ENCODE data around the gene ZNF576.
"Not testable (repeated sequence)": the region's sequence is repeated elsewhere in the genome, so short reads cannot be mapped to it uniquely, and the experiment has no call there.

Gene ZNF576

DNA sequence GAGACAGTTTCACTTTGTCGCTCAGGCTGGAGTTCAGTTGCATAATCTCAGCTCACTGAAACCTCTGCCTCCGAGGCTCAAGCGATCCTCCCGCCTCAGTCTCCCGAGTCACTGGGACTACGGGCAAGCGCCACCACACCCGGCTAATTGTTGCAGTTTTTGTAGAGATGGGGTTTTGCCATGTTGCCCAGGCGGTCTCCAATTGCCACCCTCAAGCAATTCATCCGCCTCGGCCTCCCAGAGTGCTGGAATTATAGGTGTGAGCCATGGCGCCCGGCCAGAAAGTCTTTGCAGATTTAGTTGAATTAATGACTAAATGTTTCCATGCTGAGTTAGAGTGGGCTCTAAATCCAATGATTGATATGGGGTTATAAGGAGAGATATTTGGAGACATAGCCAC is 47.8 kb downstream of the ZNF576 start:
- H3K36me3 ChIP-seq (ENCODE audit: insufficient read depth, low read length), result no peaks in the 10 kb centered on the region
- H3K27me3 ChIP-seq (ENCODE audit: insufficient read depth, low read length), result no peaks in the 10 kb centered on the region
- H3K4me3 ChIP-seq (ENCODE audit: low read length), result no peak overlapping the region
- H3K4me1 ChIP-seq (ENCODE audit: insufficient read depth, low read length), result peaks cover 7% of the 10 kb centered on the region
- H2AFZ ChIP-seq (ENCODE audit: low read depth, low read length), result no peak overlapping the region
- no peaks in the 10 kb centered on the region for H3K9me3 ChIP-seq (ENCODE audit: low read length)

DNA sequence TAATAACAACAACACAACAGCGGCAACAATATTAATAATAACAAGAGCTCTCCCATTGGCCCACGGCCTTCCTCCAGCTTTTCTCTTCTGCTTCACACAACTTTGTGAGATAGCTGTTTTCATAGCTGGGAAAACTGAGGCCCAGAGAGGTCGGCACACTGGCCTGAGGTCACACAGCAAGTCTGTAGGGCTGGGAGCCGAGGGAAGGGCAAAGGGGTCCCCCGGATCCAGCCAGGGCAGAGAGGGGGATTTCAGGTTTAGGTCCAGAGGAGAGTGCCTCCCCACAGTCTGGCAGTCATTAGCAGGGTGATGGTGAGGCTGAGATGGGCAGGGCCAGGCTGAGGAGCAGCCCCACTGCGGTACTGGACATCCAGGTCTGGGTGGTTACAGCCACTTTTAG is 52.2 kb downstream of the ZNF576 start:
- Histone ChIP-seq H3K27me3 (ENCODE audit: insufficient read depth, low read length) (no peaks in the 10 kb centered on the region), H3K9me3 (ENCODE audit: low read length) (no peaks in the 10 kb centered on the region), H3K36me3 (ENCODE audit: insufficient read depth, low read length) (no peaks in the 10 kb centered on the region), H2AFZ (ENCODE audit: low read depth, low read length) (no peak overlapping the region), H3K4me3 (ENCODE audit: low read length) (no peak overlapping the region), H3K4me1 (ENCODE audit: insufficient read depth, low read length) (no peaks in the 10 kb centered on the region)

DNA sequence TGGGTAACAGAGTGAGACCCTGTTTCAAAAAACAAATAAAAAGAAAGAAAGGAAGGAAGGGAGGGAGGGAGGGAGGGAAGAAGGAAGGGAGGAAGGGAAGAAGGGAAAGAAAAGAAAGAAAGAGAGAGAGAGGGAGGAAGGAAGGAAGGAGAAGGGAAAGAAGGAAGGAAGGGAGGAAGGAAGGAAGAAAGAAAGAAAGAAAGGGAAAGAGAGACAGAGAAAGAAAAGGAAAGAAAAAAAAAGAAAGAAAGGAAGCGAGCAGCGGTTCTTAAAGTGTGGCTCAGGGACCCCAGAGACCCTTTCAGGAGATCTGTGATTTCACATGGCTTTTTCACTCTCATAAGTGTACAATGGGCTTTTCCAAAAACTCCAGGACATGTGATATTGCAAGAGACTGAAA is 53.1 kb downstream of the ZNF576 start:
- no peaks in the 10 kb centered on the region for H3K9me3 ChIP-seq (ENCODE audit: low read length)
- no peaks in the 10 kb centered on the region for H3K27me3 ChIP-seq (ENCODE audit: insufficient read depth, low read length)
- H2AFZ ChIP-seq (ENCODE audit: low read depth, low read length), result no peak overlapping the region
- H3K4me3 ChIP-seq (ENCODE audit: low read length), result no peak overlapping the region
- no peaks in the 10 kb centered on the region for H3K4me1 ChIP-seq (ENCODE audit: insufficient read depth, low read length)
- H3K36me3 ChIP-seq (ENCODE audit: insufficient read depth, low read length), result no peaks in the 10 kb centered on the region

DNA sequence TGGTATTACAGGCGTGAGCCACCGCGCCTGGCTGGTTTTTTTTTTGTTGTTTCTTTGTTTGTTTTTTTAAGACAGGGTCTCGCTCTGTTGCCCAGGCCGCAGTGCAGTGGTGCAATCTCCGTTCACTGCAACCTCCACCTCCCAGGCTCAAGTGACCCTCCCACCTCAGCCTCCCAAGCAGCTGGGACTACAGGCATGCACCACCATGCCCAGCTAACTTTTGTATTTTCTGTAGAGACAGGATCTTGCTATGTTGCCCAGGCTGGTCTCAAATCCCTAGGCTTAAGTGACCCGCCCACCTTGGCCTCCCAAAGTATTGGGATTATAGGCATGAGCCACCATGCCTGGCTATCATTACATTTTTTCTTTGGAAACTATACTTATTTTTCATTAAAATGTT is 53.9 kb downstream of the ZNF576 start:
- H2AFZ ChIP-seq (ENCODE audit: low read depth, low read length); H3K4me3 ChIP-seq (ENCODE audit: low read length); H3K9me3 ChIP-seq (ENCODE audit: low read length); H3K4me1 ChIP-seq (ENCODE audit: insufficient read depth, low read length); H3K27me3 ChIP-seq (ENCODE audit: insufficient read depth, low read length); H3K36me3 ChIP-seq (ENCODE audit: insufficient read depth, low read length): not testable (repeated sequence)
